ENCODE measurements around the gene ZCCHC7. TPM values are rescaled to one million over a fixed set of nuclear protein-coding genes. Genes with fewer than 3 reads are reported as not detected.
A peak's percentile ranks its signal among the peaks of the same experiment; 100 is the strongest.

The ZCCHC7 gene
- total and polyA plus RNA-seq, 2 experiments from 2014 or later, result 29.8 to 38.8 TPM

DNA sequence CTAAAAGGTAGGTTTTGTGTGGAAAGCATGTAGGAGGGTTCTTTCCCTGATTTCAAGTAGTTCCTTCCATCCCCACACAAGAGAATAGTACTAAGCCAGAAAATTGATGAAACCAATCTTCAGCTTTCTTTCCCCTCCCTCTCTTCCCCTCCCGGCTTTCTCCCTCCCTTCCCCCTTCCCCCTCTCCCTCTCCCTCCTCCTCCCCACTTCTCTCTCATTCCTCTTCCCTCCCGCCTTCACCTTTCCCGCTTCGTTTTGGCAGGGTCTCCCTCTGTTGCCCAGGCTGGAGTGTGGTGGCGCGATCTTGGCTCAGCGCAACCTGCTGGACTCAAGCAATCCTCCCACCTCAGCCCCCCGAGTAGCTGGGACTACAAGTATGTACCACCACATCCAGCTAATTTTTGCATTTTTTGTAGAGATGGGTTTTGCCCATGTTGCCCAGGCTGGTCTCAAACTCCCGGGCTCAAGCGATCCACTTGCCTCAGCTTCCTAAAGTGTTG lies 85.8 kb downstream of the ZCCHC7 start (continued):
- TF ChIP-seq, protein P1, sequence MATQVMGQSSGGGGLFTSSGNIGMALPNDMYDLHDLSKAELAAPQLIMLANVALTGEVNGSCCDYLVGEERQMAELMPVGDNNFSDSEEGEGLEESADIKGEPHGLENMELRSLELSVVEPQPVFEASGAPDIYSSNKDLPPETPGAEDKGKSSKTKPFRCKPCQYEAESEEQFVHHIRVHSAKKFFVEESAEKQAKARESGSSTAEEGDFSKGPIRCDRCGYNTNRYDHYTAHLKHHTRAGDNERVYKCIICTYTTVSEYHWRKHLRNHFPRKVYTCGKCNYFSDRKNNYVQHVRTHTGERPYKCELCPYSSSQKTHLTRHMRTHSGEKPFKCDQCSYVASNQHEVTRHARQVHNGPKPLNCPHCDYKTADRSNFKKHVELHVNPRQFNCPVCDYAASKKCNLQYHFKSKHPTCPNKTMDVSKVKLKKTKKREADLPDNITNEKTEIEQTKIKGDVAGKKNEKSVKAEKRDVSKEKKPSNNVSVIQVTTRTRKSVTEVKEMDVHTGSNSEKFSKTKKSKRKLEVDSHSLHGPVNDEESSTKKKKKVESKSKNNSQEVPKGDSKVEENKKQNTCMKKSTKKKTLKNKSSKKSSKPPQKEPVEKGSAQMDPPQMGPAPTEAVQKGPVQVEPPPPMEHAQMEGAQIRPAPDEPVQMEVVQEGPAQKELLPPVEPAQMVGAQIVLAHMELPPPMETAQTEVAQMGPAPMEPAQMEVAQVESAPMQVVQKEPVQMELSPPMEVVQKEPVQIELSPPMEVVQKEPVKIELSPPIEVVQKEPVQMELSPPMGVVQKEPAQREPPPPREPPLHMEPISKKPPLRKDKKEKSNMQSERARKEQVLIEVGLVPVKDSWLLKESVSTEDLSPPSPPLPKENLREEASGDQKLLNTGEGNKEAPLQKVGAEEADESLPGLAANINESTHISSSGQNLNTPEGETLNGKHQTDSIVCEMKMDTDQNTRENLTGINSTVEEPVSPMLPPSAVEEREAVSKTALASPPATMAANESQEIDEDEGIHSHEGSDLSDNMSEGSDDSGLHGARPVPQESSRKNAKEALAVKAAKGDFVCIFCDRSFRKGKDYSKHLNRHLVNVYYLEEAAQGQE (IDR thresholded peaks at IDR 0.05; ENCODE audit: unreplicated experiment), result no peak
- no peak for TF ChIP-seq ZNF114 (CRISPR knock-in tag; IDR thresholded peaks at IDR 0.05)

DNA sequence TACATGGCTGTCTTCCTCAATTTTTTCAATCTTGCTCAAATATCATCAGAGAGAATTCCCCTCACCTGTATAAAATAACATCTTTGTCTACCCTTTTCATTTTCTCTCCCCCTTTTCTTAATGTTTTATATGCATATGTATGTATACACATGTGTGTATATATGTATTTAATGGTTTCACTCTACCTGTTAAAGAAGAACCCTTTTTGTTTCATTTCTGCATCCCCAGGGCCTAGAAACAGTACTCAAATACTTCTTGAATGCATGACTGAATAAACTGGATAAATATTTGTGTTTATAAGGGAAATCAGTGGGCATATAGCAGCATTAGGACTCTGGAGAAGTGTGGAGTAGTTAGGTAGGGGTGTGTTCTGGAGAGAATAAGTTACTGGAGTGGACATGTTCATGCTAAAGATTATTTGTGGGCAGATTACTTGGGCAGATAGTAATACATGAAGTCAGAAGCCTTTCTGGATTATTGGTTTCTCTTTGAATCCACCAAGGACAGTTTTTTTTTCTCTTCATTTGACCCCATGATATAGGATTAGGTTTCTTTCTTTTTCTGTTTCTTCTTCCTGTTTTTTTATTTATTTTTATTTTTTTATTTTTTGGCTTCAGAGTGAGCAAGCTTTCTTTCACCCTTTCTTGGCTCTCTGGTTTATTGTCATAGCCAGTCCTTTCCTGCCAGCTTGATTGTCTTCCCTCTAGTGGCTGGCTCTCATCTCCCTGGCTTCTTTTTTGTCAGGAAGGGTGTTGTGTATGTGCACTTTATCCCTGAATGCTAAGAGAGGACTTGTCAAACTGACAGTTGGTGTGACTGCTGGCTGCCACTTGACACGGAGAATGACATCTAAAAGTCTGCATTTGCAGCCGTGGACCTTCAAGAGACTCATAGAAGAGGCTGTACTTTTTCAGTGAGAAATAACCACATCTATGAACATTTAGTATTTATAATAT lies 89.3 kb downstream of the ZCCHC7 start:
- Histone ChIP-seq H3K36me3 (ENCODE audit: insufficient read depth) (no peaks in the 10 kb centered on the region), H3K4me1 (ENCODE audit: insufficient read depth) (no peaks in the 10 kb centered on the region; the same call in 1 of the 2 replicates), H3K4me2 (no peak overlapping the region), H3K79me2 (replicated peaks; ENCODE audit: insufficient read depth) (peaks cover 33% of the 10 kb centered on the region), H3F3A (replicated peaks; ENCODE audit: low read depth) (no peaks in the 10 kb centered on the region), H3K4me3 (no peak overlapping the region), H3K27ac (ENCODE audit: low read depth) (peak overlapping the region; percentile 18; the same call in 1 of the 2 replicates), H4K20me1 (replicated peaks; ENCODE audit: insufficient read depth) (no peaks in the 10 kb centered on the region), H3K27me3 (ENCODE audit: insufficient read depth) (no peaks in the 10 kb centered on the region), H2AFZ (no peak overlapping the region), H3K9me2 (ENCODE audit: insufficient read depth) (no peaks in the 10 kb centered on the region)
- Mint-ChIP-seq H3K4me3 (no peak overlapping the region), H3K36me3 (ENCODE audit: low read depth) (peaks cover 5% of the 10 kb centered on the region; the same call in 2 of the 3 replicates), H3K27ac (0 out of 2 replicates have a peak overlapping the region, but pooled peaks have one; percentile 63), H3K27me3 (ENCODE audit: insufficient read depth, low read depth, poor library complexity) (peaks cover 2% of the 10 kb centered on the region), H3K4me1 (peaks cover 19% of the 10 kb centered on the region), H3K9me3 (peaks cover 4% of the 10 kb centered on the region; the same call in 1 of the 3 replicates)
- peak; percentile 55 for DNase-seq (ENCODE audit: low spot score)
- ATAC-seq, result peak; percentile 76
- TF ChIP-seq, protein P2, sequence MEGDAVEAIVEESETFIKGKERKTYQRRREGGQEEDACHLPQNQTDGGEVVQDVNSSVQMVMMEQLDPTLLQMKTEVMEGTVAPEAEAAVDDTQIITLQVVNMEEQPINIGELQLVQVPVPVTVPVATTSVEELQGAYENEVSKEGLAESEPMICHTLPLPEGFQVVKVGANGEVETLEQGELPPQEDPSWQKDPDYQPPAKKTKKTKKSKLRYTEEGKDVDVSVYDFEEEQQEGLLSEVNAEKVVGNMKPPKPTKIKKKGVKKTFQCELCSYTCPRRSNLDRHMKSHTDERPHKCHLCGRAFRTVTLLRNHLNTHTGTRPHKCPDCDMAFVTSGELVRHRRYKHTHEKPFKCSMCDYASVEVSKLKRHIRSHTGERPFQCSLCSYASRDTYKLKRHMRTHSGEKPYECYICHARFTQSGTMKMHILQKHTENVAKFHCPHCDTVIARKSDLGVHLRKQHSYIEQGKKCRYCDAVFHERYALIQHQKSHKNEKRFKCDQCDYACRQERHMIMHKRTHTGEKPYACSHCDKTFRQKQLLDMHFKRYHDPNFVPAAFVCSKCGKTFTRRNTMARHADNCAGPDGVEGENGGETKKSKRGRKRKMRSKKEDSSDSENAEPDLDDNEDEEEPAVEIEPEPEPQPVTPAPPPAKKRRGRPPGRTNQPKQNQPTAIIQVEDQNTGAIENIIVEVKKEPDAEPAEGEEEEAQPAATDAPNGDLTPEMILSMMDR (conservative IDR thresholded peaks at IDR 0.05; ENCODE audit: low read depth in 2 of 2), result peak; percentile 46 to 52
- TF ChIP-seq JUNB (IDR thresholded peaks at IDR 0.05; ENCODE audit: unreplicated experiment), result no peak
